ENCODE data around the gene KDM2A. TPM values are rescaled to one million over a fixed set of nuclear protein-coding genes. Genes with fewer than 3 reads are reported as not detected.

The KDM2A gene
- total RNA-seq, 3 donors from 2014 or later (not counting 1 experiment from before 2014, with no cell fraction given) = 268 to 312 (median 283) TPM

- under 1% methylated on average over 57 of the region's 59 CpGs for WGBS (ENCODE audit: insufficient coverage)
- H3K4me1 Mint-ChIP-seq = peaks cover 28 to 33% of the 10 kb centered on the region in 2 donors
- DNase-seq (peak; percentile 59 to 74), ATAC-seq (peak in 2 of 3 donors; percentile 3 to 6)
- H3K27me3 Mint-ChIP-seq (ENCODE audit: low read depth in 2 of 2) = no peaks in the 10 kb centered on the region
- peak overlapping the region; percentile 92 for H3K4me3 Mint-ChIP-seq
- Histone ChIP-seq H3K9me3 (ENCODE audit: control insufficient read depth, insufficient read depth, low read length) (no peaks in the 10 kb centered on the region), H3K4me1 (ENCODE audit: control insufficient read depth, insufficient read depth, low read length) (peaks cover 28% of the 10 kb centered on the region), H3K4me3 (ENCODE audit: low read length) (peak overlapping the region; percentile 58), H3K27me3 (ENCODE audit: control insufficient read depth, insufficient read depth, low read length) (no peaks in the 10 kb centered on the region), H3K36me3 (ENCODE audit: control insufficient read depth, insufficient read depth, low read length) (peaks cover 3% of the 10 kb centered on the region), H3K27ac (ENCODE audit: low read length) (peak overlapping the region; percentile 95)
- intact Hi-C loops (cut with micrococcal nuclease) = no loop called here
- H3K9me3 Mint-ChIP-seq = no peaks in the 10 kb centered on the region
- TF ChIP-seq CTCF (IDR thresholded peaks at IDR 0.05) = no peak
- H3K27ac Mint-ChIP-seq = peak overlapping the region; percentile 91 to 97
- no peaks in the 10 kb centered on the region for H3K36me3 Mint-ChIP-seq
Measured at GRCh38 chr11:67118181-67118766, 789 bp upstream of the KDM2A start.

GRCh38 chr11:67119585-67120391 lies 725 bp downstream of the KDM2A start:
- Mint-ChIP-seq H3K27ac (peak overlapping the region; percentile 91 to 97), H3K9me3 (no peaks in the 10 kb centered on the region), H3K4me3 (peak overlapping the region; percentile 97), H3K27me3 (ENCODE audit: low read depth in 2 of 2) (no peaks in the 10 kb centered on the region), H3K4me1 (peaks cover 23 to 24% of the 10 kb centered on the region in 2 donors), H3K36me3 (no peaks in the 10 kb centered on the region)
- Histone ChIP-seq H3K4me3 (ENCODE audit: low read length) (peak overlapping the region; percentile 90), H3K4me1 (ENCODE audit: control insufficient read depth, insufficient read depth, low read length) (peaks cover 29% of the 10 kb centered on the region), H3K27me3 (ENCODE audit: control insufficient read depth, insufficient read depth, low read length) (no peaks in the 10 kb centered on the region), H3K27ac (ENCODE audit: low read length) (peak overlapping the region; percentile 96), H3K9me3 (ENCODE audit: control insufficient read depth, insufficient read depth, low read length) (no peaks in the 10 kb centered on the region), H3K36me3 (ENCODE audit: control insufficient read depth, insufficient read depth, low read length) (peaks cover 9% of the 10 kb centered on the region)
- no peak for TF ChIP-seq CTCF (IDR thresholded peaks at IDR 0.05)
- peak; percentile 24 to 56 for DNase-seq
- WGBS (ENCODE audit: insufficient coverage) = under 1% methylated on average over 61 of the region's 61 CpGs
- ATAC-seq = no peak
- intact Hi-C loops (cut with micrococcal nuclease) = no loop called here

DNA sequence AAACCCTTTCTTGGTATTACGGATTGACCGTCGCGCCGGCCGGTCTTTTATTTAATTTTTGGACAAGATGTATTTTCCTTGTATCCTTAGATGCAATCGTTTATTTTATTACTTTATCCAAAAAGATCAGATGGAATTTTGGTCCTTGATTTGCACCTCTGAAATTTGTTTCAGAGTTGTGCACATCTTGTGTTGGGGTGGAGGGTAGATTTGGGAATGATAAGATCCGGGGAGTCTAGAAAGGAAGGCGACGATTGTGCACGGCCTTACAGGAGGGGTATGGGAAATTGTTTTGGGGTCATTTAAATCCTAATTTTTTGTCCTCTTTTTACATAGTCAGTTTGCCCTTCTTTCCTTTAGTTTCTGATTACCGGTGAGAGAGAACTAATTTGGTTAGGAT lies 1.4 kb downstream of the KDM2A start:
- Mint-ChIP-seq H3K27ac (peak overlapping the region; percentile 91 to 97), H3K36me3 (no peaks in the 10 kb centered on the region), H3K4me3 (peak overlapping the region; percentile 97), H3K27me3 (ENCODE audit: low read depth in 2 of 2) (no peaks in the 10 kb centered on the region), H3K9me3 (no peaks in the 10 kb centered on the region), H3K4me1 (peaks cover 23 to 24% of the 10 kb centered on the region in 2 donors)
- ATAC-seq (no peak), DNase-seq (no peak)
- WGBS (ENCODE audit: insufficient coverage) = 4% methylated on average over 4 of the region's 12 CpGs
- H3K4me3 ChIP-seq (ENCODE audit: low read length) = peak overlapping the region; percentile 90
- H3K27me3 ChIP-seq (ENCODE audit: control insufficient read depth, insufficient read depth, low read length) = no peaks in the 10 kb centered on the region
- H3K4me1 ChIP-seq (ENCODE audit: control insufficient read depth, insufficient read depth, low read length) = peaks cover 29% of the 10 kb centered on the region
- intact Hi-C loops (cut with micrococcal nuclease) = no loop called here
- peaks cover 9% of the 10 kb centered on the region for H3K36me3 ChIP-seq (ENCODE audit: control insufficient read depth, insufficient read depth, low read length)
- no peaks in the 10 kb centered on the region for H3K9me3 ChIP-seq (ENCODE audit: control insufficient read depth, insufficient read depth, low read length)
- peak overlapping the region; percentile 56 for H3K27ac ChIP-seq (ENCODE audit: low read length)
- TF ChIP-seq CTCF (IDR thresholded peaks at IDR 0.05) = no peak

All from natural killer cell (primary cell).